ENCODE results near the gene PILRA.
"Not testable (repeated sequence)": the region's sequence is repeated elsewhere in the genome, so short reads cannot be mapped to it uniquely, and the experiment has no call there.

The PILRA gene

DNA sequence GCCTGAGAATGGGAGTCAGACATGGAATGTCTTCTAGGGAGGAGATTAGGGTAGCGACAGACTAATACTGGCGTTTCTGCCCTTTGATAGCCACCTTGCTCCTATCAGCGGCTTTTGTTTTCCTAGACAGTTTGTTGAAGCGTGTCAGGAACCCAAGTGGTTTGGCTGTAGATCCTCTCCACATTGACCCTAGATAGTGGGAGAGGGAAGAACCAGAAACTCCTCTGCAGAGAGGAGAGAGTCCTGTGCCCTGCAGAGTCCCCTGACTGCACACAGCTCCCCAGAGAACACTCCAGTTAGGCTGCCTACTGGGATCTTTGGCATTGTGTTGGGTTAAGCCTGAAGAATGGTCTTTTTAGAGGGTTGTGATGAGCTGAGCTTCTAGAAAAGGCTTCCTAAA lies 58.8 kb downstream of the PILRA start:
- Histone ChIP-seq H3K9ac (ENCODE audit: low read depth in 1 of 2, low read length in 2 of 2) (no peak overlapping the region), H3K36me3 (ENCODE audit: control insufficient read depth in 2 of 2, insufficient read depth in 2 of 2, low read length in 2 of 2) (peaks cover 26 to 35% of the 10 kb centered on the region in 2 donors), H3K4me1 (ENCODE audit: control insufficient read depth in 2 of 2, insufficient read depth in 2 of 2, low read length in 2 of 2) (peaks cover 17 to 37% of the 10 kb centered on the region in 2 donors), H3K27ac (ENCODE audit: low read depth in 2 of 2, low read length in 2 of 2) (no peak overlapping the region), H3K27me3 (ENCODE audit: control insufficient read depth in 2 of 2, insufficient read depth in 2 of 2, low read length in 2 of 2) (no peaks in the 10 kb centered on the region), H3K4me3 (ENCODE audit: low read length in 2 of 2) (no peak overlapping the region), H3K9me3 (ENCODE audit: control insufficient read depth in 2 of 2, low read length in 2 of 2) (no peaks in the 10 kb centered on the region)

DNA sequence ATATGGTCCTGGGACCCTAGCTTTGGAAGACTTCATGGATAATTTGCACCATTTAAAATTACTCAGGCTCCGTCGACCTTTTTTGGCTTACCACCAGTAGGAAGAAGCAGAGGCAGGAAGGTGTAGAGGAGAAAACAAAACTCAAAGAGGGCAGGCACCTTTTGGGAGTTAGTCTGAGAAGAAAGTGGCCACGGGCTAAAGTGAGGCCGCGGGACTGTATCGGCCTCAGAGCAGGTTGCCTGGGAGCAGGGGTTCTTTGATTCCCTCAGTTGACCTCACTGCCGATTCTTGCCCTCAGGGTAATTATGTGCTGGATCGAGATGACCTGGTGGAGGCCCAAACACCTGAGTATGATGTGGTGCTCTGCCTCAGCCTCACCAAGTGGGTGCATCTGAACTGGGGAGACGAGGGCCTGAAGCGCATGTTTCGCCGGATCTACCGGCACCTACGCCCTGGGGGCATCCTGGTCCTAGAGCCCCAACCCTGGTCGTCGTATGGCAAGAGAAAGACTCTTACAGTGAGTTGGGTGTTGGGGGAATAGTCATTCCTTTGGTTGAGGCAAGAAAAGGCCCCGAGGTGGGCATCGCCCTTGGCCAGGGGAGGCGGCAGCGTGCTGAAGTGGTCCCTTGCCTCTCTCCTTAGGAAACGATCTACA lies 59.5 kb downstream of the PILRA start:
- Histone ChIP-seq H3K9me3 (ENCODE audit: control insufficient read depth in 2 of 2, low read length in 2 of 2) (no peaks in the 10 kb centered on the region), H3K4me1 (ENCODE audit: control insufficient read depth in 2 of 2, insufficient read depth in 2 of 2, low read length in 2 of 2) (peaks cover 17 to 37% of the 10 kb centered on the region in 2 donors), H3K27ac (ENCODE audit: low read depth in 2 of 2, low read length in 2 of 2) (no peak overlapping the region), H3K27me3 (ENCODE audit: control insufficient read depth in 2 of 2, insufficient read depth in 2 of 2, low read length in 2 of 2) (no peaks in the 10 kb centered on the region), H3K4me3 (ENCODE audit: low read length in 2 of 2) (no peak overlapping the region), H3K9ac (ENCODE audit: low read depth in 1 of 2, low read length in 2 of 2) (no peak overlapping the region), H3K36me3 (ENCODE audit: control insufficient read depth in 2 of 2, insufficient read depth in 2 of 2, low read length in 2 of 2) (peaks cover 26 to 35% of the 10 kb centered on the region in 2 donors)

DNA sequence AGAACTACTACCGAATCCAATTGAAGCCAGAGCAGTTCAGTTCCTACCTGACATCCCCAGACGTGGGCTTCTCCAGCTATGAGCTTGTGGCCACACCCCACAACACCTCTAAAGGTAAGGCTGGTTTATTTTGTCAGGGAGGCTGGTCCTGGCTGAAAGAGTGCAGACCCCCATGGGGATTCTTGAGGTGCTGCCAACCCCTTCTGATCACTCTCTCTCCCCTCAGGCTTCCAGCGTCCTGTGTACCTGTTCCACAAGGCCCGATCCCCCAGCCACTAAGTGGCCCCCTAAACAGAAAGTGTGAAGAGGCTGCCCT lies 59.9 kb downstream of the PILRA start:
- Histone ChIP-seq H3K4me3 (ENCODE audit: low read length in 2 of 2) (no peak overlapping the region), H3K27ac (ENCODE audit: low read depth in 2 of 2, low read length in 2 of 2) (no peak overlapping the region), H3K9me3 (ENCODE audit: control insufficient read depth in 2 of 2, low read length in 2 of 2) (no peaks in the 10 kb centered on the region), H3K27me3 (ENCODE audit: control insufficient read depth in 2 of 2, insufficient read depth in 2 of 2, low read length in 2 of 2) (no peaks in the 10 kb centered on the region), H3K9ac (ENCODE audit: low read depth in 1 of 2, low read length in 2 of 2) (no peak overlapping the region), H3K4me1 (ENCODE audit: control insufficient read depth in 2 of 2, insufficient read depth in 2 of 2, low read length in 2 of 2) (peaks cover 17 to 34% of the 10 kb centered on the region in 2 donors), H3K36me3 (ENCODE audit: control insufficient read depth in 2 of 2, insufficient read depth in 2 of 2, low read length in 2 of 2) (peaks cover 26 to 35% of the 10 kb centered on the region in 2 donors)

DNA sequence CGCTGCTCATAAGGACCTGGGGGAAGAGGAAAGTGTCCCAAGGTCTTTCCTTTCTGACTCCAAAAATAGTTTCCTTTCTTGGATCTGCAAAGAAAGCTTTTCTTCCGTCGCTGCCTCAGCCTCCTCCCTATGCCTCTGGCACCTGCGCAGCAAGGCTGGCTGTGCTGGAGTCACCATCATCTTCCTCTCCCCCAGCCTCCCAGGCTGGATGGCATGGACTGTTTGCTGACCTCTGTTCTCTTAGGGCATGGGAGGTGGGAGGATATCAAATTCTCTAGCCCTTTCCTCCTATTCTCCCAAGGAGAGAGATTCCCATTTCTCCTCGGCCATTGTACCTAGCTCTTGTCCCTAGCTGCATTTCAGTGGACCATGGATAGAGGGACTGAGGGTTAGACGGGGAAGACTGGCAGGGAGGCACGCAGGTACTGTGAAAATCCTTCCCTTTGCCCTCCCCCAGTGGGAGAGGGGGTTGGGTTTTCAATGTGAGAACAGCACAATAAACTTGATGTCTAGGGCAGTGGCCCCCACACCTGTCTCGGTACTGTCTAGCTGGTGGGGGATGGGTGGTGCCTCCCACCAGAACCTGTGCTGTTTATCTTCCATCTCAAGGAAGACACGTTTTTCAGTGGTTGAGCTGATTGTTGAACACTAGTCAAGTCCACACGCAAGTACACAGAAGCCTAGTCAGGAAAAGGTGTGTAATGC lies 60.5 kb downstream of the PILRA start:
- Histone ChIP-seq H3K36me3 (ENCODE audit: control insufficient read depth in 2 of 2, insufficient read depth in 2 of 2, low read length in 2 of 2) (peaks cover 26 to 35% of the 10 kb centered on the region in 2 donors), H3K27me3 (ENCODE audit: control insufficient read depth in 2 of 2, insufficient read depth in 2 of 2, low read length in 2 of 2) (no peaks in the 10 kb centered on the region), H3K27ac (ENCODE audit: low read depth in 2 of 2, low read length in 2 of 2) (no peak overlapping the region), H3K9ac (ENCODE audit: low read depth in 1 of 2, low read length in 2 of 2) (no peak overlapping the region), H3K9me3 (ENCODE audit: control insufficient read depth in 2 of 2, low read length in 2 of 2) (no peaks in the 10 kb centered on the region), H3K4me3 (ENCODE audit: low read length in 2 of 2) (no peak overlapping the region), H3K4me1 (ENCODE audit: control insufficient read depth in 2 of 2, insufficient read depth in 2 of 2, low read length in 2 of 2) (peaks cover 17 to 34% of the 10 kb centered on the region in 2 donors)

DNA sequence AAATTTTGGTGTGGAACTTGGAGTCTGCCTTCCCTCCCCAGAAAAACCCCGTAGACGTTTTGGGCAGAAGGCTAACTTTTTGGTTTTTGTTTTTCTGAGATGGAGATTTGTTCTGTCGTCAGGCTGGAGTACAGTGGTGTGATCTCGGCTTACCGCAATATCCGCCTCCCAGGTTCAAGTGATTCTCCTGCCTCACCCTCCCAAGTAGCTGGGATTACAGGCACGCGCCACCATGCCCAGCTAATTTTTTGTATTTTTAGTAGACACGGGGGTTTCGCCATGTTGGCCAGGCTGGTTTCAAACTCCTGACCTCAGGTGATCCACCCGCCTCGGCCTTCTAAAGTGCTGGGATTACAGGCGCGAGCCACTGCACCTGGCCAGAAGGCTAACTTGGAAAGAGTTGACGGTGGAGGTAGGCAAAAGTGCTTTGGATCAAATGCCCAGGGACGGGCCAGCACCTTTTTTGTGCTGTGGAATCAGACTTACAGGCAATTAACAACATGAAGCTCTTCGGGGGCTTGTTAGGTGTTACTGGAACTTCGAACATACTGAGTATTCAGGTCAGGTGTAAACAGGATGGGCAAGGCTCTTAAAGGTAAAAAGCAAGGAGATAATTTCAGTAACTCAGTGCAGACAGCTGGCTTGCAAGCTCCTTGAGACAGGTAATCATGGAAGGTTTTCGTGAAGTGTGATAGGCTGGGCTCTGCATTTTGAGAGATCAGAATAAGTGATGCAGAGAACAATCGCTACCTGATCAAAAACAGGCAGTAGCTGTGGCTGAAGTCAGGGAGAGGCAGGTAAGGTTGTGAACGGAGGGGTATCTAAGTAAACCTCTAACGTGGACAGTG lies 61.2 kb downstream of the PILRA start:
- H3K9ac ChIP-seq (ENCODE audit: low read depth in 1 of 2, low read length in 2 of 2), result peak overlapping the region; percentile 87 to 90

DNA sequence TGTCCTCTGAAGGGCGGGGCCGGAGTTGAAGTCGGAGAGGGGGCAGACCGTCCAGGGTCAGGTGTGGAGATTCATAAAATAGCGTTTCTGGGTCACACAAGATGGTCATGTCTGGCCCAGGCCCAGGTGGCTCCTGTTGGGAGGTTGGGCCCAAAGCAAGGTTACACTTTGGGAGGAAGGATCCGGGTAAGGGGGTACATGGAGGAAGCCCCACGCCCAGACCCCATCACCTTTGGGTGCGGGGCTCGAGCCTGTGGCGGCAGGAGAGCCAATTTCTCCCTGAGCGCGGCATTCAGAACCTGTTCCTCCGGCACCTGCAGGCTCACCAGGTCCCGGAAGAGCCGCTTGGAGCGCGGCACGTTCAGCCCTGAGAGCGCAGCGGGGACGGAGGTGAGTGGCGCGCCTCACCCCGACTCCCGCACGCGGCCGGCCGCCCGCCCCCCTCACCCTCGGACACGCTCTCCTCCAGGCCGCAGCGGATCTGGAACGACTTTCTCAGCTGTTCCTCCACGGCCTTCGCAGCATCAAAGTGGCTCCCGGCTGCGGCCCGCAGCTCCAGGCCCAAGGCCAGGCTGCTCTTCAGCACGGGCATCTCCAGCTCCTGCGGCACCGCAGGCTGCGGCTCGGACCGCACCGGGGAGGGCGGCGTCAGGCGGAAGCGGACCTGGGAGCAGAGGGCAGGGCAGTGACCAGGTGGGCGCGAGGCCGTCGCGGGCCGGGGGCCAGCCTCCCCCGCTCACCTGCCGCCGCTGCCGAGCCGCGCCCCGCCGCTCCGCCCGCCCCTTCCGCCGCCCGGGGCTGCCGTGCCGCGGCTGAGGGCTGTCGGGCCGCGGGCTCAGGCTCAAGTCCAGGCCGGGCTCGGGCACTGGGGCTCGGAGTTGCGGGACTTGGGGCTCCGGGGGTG lies 62.4 kb downstream of the PILRA start:
- H3K27ac ChIP-seq (ENCODE audit: low read depth in 2 of 2, low read length in 2 of 2), result peak overlapping the region; percentile 97 to 98
- H3K9ac ChIP-seq (ENCODE audit: low read depth in 1 of 2, low read length in 2 of 2), result peak overlapping the region; percentile 87 to 90
- H3K27me3 ChIP-seq (ENCODE audit: control insufficient read depth in 2 of 2, insufficient read depth in 2 of 2, low read length in 2 of 2), result no peaks in the 10 kb centered on the region
- peak overlapping the region; percentile 83 to 95 for H3K4me3 ChIP-seq (ENCODE audit: low read length in 2 of 2)
- peaks cover 26 to 35% of the 10 kb centered on the region in 2 donors for H3K36me3 ChIP-seq (ENCODE audit: control insufficient read depth in 2 of 2, insufficient read depth in 2 of 2, low read length in 2 of 2)
- no peaks in the 10 kb centered on the region for H3K9me3 ChIP-seq (ENCODE audit: control insufficient read depth in 2 of 2, low read length in 2 of 2)
- H3K4me1 ChIP-seq (ENCODE audit: control insufficient read depth in 2 of 2, insufficient read depth in 2 of 2, low read length in 2 of 2), result peaks cover 15 to 30% of the 10 kb centered on the region in 2 donors

More for the DNA sequence above, 61.2 kb downstream of the PILRA start:
- H3K36me3 ChIP-seq (ENCODE audit: control insufficient read depth in 2 of 2, insufficient read depth in 2 of 2, low read length in 2 of 2), result peaks cover 26 to 35% of the 10 kb centered on the region in 2 donors
- H3K4me3 ChIP-seq (ENCODE audit: low read length in 2 of 2), result peak overlapping the region; percentile 83 to 95
- H3K27ac ChIP-seq (ENCODE audit: low read depth in 2 of 2, low read length in 2 of 2), result peak overlapping the region; percentile 52 to 97
- H3K4me1 ChIP-seq (ENCODE audit: control insufficient read depth in 2 of 2, insufficient read depth in 2 of 2, low read length in 2 of 2), result peaks cover 17 to 34% of the 10 kb centered on the region in 2 donors
- H3K9me3 ChIP-seq (ENCODE audit: control insufficient read depth in 2 of 2, low read length in 2 of 2), result no peaks in the 10 kb centered on the region
- no peaks in the 10 kb centered on the region for H3K27me3 ChIP-seq (ENCODE audit: control insufficient read depth in 2 of 2, insufficient read depth in 2 of 2, low read length in 2 of 2)

DNA sequence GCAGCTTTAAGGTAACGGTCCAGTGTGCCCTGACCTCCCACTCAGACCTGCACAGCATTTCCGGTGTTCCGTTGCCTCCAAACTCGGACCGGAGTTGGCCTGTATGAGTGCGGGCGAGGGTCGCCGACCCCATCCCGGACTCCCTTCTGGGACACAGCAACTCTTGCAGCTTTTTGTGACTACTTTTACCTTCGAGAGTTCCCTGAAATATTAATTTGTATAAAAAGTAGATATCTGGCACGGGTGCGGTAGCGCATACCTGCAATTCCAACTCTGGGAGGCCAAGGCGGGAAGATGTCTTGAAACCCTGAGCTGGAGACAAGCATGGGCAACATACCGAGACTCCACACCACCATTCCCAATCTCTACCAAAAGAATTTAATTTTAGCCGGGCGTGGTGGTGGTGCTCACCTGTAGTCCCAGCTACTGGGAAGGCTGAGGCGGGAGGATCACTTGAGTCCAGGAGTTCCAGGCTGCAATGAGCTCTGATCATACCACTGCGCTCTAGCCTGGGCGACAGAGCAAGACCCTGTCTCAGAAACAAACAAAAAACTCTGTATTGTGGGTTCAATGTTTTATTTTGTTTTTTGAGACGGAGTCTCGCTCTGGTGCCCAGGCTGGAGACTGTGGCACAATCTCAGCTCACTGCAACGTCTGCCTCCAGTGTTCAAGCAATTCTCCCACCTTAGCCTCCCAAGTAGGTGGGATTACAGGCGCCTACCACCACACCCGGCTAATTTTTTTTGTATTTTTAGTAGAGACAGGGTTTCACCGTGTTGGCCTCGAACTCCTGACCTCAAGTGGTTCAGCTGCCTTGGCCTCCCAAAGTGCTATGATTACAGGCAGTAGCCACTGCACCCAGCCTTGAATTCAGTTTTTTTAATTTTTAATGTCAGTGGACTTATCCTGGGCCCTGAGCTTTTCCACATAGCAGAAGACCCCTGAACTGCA lies 64.1 kb downstream of the PILRA start:
- H3K9ac ChIP-seq (ENCODE audit: low read depth in 1 of 2, low read length in 2 of 2), result no peak overlapping the region
- H3K4me1 ChIP-seq (ENCODE audit: control insufficient read depth in 2 of 2, insufficient read depth in 2 of 2, low read length in 2 of 2), result peaks cover 11 to 13% of the 10 kb centered on the region in 2 donors
- H3K27me3 ChIP-seq (ENCODE audit: control insufficient read depth in 2 of 2, insufficient read depth in 2 of 2, low read length in 2 of 2), result no peaks in the 10 kb centered on the region
- no peaks in the 10 kb centered on the region for H3K9me3 ChIP-seq (ENCODE audit: control insufficient read depth in 2 of 2, low read length in 2 of 2)
- peaks cover 20 to 22% of the 10 kb centered on the region in 2 donors for H3K36me3 ChIP-seq (ENCODE audit: control insufficient read depth in 2 of 2, insufficient read depth in 2 of 2, low read length in 2 of 2)
- peak overlapping the region; percentile 97 to 98 for H3K27ac ChIP-seq (ENCODE audit: low read depth in 2 of 2, low read length in 2 of 2)
- peak overlapping the region in 1 of 2 donors; percentile 13 for H3K4me3 ChIP-seq (ENCODE audit: low read length in 2 of 2)

DNA sequence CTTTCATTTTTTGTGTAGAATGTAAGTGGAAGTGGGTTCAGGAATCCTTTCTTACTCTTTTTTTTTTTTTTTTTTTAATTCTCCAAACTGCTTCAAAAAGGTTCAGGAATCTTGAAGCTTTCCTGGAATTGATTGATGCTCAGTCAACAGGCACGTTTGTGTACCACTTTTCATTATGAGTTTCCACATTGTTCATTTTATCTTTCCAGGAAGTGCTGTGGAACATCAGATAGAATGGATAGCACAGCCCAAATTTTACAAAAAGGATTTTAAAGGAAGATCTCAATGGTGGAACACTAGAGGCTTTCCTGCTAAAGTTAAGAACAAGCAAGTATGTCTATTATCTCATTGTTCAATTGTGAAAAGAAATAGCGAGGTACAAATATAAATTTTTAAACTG lies 64.9 kb downstream of the PILRA start:
- H3K4me1 ChIP-seq (ENCODE audit: control insufficient read depth in 2 of 2, insufficient read depth in 2 of 2, low read length in 2 of 2), result peaks cover 11 to 12% of the 10 kb centered on the region in 2 donors
- H3K27me3 ChIP-seq (ENCODE audit: control insufficient read depth in 2 of 2, insufficient read depth in 2 of 2, low read length in 2 of 2), result no peaks in the 10 kb centered on the region
- H3K27ac ChIP-seq (ENCODE audit: low read depth in 2 of 2, low read length in 2 of 2), result no peak overlapping the region

DNA sequence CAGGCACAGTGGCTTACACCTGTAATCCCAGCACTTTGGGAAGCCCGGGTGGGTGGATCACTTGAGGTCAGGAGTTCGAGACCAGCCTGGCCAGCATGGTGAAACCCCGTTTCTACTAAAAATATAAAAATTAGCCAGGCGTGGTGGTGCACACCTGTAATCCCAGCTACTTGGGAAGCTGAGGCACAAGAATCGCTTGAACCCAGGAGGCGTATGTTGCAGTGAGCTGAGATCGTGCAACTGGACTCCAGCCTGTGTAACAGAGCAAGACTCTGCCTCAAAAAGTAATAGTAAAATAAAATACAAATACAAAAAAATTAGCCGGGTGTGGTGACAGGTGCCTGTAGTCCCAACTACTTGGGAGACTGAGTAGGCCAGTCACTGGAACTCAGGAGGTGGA lies 65.4 kb downstream of the PILRA start:
- H3K9ac ChIP-seq (ENCODE audit: low read depth in 1 of 2, low read length in 2 of 2); H3K36me3 ChIP-seq (ENCODE audit: control insufficient read depth in 2 of 2, insufficient read depth in 2 of 2, low read length in 2 of 2); H3K4me3 ChIP-seq (ENCODE audit: low read length in 2 of 2); H3K27ac ChIP-seq (ENCODE audit: low read depth in 2 of 2, low read length in 2 of 2); H3K27me3 ChIP-seq (ENCODE audit: control insufficient read depth in 2 of 2, insufficient read depth in 2 of 2, low read length in 2 of 2); H3K9me3 ChIP-seq (ENCODE audit: control insufficient read depth in 2 of 2, low read length in 2 of 2): not testable (repeated sequence)
- H3K4me1 ChIP-seq (ENCODE audit: control insufficient read depth in 2 of 2, insufficient read depth in 2 of 2, low read length in 2 of 2), result peaks cover 11 to 12% of the 10 kb centered on the region in 2 donors

More for the DNA sequence above, 64.9 kb downstream of the PILRA start:
- Histone ChIP-seq H3K36me3 (ENCODE audit: control insufficient read depth in 2 of 2, insufficient read depth in 2 of 2, low read length in 2 of 2) (peaks cover 14% of the 10 kb centered on the region in 2 donors), H3K9ac (ENCODE audit: low read depth in 1 of 2, low read length in 2 of 2) (no peak overlapping the region), H3K9me3 (ENCODE audit: control insufficient read depth in 2 of 2, low read length in 2 of 2) (no peaks in the 10 kb centered on the region), H3K4me3 (ENCODE audit: low read length in 2 of 2) (no peak overlapping the region)
